GM18519 (cell line): ENCODE results near the gene INTS7.
"Not testable (repeated sequence)": the region's sequence is repeated elsewhere in the genome, so short reads cannot be mapped to it uniquely, and the experiment has no call there.

Source experiments
- ATAC-seq: cut with Tn5 transposase; IDR thresholded peaks from one replicate; pipeline ENCODE4 v1.9.1; 2021; ENCODE audit warnings: mild to moderate bottlenecking, moderate library complexity; ENCODE audit not compliant: unreplicated experiment, low FRiP score

INTS7 gene

GRCh38 chr1:211937422-211937821 is 97.9 kb downstream of the INTS7 start:
- ATAC-seq: not testable (repeated sequence)

GRCh38 chr1:211935448-211935970 is 99.8 kb downstream of the INTS7 start:
- ATAC-seq: peak; percentile 50

- ATAC-seq: no peak
These were observed 101.2 kb downstream of the INTS7 start for GRCh38 chr1:211933946-211934714.

GRCh38 chr1:211932933-211933254 is 102.5 kb downstream of the INTS7 start:
- no peak for ATAC-seq

- no peak for ATAC-seq
These were observed 103.0 kb downstream of the INTS7 start for GRCh38 chr1:211932231-211932932.

- no peak for ATAC-seq
These were observed 105.7 kb downstream of the INTS7 start for GRCh38 chr1:211929683-211930082.

GRCh38 chr1:211928993-211929637 is 106.2 kb downstream of the INTS7 start:
- no peak for ATAC-seq

GRCh38 chr1:211928290-211928801 is 107.0 kb downstream of the INTS7 start:
- ATAC-seq: no peak

GRCh38 chr1:211925016-211925415 is 110.3 kb downstream of the INTS7 start:
- no peak for ATAC-seq

GRCh38 chr1:211924256-211924655 is 111.1 kb downstream of the INTS7 start:
- no peak for ATAC-seq

GRCh38 chr1:211923095-211923494 is 112.3 kb downstream of the INTS7 start:
- ATAC-seq: no peak

GRCh38 chr1:211921579-211922095 is 113.7 kb downstream of the INTS7 start:
- ATAC-seq: no peak

GRCh38 chr1:211920602-211921226 is 114.6 kb downstream of the INTS7 start:
- no peak for ATAC-seq

GRCh38 chr1:211920141-211920572 is 115.2 kb downstream of the INTS7 start:
- ATAC-seq: no peak

GRCh38 chr1:211918843-211919414 is 116.4 kb downstream of the INTS7 start:
- ATAC-seq: no peak

GRCh38 chr1:211916458-211916857 is 118.9 kb downstream of the INTS7 start:
- ATAC-seq: not testable (repeated sequence)

- no peak for ATAC-seq
These were observed 119.4 kb downstream of the INTS7 start for GRCh38 chr1:211915924-211916323.

- no peak for ATAC-seq
These were observed 122.4 kb downstream of the INTS7 start for GRCh38 chr1:211912844-211913432.

- no peak for ATAC-seq
These were observed 123.3 kb downstream of the INTS7 start for GRCh38 chr1:211912038-211912437.
